ENCODE data around the gene STK32A. TPM values are rescaled to one million over a fixed set of nuclear protein-coding genes. Genes with fewer than 3 reads are reported as not detected.

Gene STK32A
- total and polyA plus RNA-seq, 9 of the 15 experiments (the other 6 are each of a cell fraction or from before 2014, with no cell fraction given): not detected

DNA sequence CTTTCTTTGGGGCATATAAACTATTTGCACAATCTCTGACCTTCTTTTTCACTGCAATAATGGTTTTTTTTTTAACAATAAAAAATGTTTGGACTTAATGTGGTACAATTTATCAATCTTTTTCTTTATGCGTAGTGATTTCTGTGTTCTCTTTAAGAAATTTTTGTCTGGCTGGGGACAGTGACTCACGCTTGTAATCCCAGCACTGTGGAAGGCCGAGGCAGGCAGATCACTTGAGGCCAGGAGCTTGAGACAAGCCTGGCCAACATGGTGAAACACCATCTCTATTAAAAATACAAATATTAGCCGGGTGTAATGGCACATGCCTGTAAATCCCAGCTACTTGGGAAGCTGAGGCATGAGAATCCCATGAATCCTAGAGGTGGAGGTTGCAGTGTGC, 72.3 kb downstream of the STK32A start (continued):
- TF ChIP-seq, protein P1, sequence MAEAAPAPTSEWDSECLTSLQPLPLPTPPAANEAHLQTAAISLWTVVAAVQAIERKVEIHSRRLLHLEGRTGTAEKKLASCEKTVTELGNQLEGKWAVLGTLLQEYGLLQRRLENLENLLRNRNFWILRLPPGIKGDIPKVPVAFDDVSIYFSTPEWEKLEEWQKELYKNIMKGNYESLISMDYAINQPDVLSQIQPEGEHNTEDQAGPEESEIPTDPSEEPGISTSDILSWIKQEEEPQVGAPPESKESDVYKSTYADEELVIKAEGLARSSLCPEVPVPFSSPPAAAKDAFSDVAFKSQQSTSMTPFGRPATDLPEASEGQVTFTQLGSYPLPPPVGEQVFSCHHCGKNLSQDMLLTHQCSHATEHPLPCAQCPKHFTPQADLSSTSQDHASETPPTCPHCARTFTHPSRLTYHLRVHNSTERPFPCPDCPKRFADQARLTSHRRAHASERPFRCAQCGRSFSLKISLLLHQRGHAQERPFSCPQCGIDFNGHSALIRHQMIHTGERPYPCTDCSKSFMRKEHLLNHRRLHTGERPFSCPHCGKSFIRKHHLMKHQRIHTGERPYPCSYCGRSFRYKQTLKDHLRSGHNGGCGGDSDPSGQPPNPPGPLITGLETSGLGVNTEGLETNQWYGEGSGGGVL (CRISPR knock-in tag; IDR thresholded peaks at IDR 0.05): no peak
- TF ChIP-seq, protein P2, sequence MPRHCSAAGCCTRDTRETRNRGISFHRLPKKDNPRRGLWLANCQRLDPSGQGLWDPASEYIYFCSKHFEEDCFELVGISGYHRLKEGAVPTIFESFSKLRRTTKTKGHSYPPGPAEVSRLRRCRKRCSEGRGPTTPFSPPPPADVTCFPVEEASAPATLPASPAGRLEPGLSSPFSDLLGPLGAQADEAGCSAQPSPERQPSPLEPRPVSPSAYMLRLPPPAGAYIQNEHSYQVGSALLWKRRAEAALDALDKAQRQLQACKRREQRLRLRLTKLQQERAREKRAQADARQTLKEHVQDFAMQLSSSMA (CRISPR knock-in tag; IDR thresholded peaks at IDR 0.05): no peak
- TF ChIP-seq MEF2A (IDR thresholded peaks at IDR 0.05; ENCODE audit: control insufficient read depth, low read depth, low read length) (no peak), TCF3 (CRISPR knock-in tag; IDR thresholded peaks at IDR 0.05) (no peak), NFIC (IDR thresholded peaks at IDR 0.05) (no peak), ZNF644 (tag; IDR thresholded peaks at IDR 0.05; ENCODE audit: low read depth) (no peak), GATAD2B (IDR thresholded peaks at IDR 0.05; ENCODE audit: borderline replicate concordance) (no peak)
- TF ChIP-seq, protein P3, sequence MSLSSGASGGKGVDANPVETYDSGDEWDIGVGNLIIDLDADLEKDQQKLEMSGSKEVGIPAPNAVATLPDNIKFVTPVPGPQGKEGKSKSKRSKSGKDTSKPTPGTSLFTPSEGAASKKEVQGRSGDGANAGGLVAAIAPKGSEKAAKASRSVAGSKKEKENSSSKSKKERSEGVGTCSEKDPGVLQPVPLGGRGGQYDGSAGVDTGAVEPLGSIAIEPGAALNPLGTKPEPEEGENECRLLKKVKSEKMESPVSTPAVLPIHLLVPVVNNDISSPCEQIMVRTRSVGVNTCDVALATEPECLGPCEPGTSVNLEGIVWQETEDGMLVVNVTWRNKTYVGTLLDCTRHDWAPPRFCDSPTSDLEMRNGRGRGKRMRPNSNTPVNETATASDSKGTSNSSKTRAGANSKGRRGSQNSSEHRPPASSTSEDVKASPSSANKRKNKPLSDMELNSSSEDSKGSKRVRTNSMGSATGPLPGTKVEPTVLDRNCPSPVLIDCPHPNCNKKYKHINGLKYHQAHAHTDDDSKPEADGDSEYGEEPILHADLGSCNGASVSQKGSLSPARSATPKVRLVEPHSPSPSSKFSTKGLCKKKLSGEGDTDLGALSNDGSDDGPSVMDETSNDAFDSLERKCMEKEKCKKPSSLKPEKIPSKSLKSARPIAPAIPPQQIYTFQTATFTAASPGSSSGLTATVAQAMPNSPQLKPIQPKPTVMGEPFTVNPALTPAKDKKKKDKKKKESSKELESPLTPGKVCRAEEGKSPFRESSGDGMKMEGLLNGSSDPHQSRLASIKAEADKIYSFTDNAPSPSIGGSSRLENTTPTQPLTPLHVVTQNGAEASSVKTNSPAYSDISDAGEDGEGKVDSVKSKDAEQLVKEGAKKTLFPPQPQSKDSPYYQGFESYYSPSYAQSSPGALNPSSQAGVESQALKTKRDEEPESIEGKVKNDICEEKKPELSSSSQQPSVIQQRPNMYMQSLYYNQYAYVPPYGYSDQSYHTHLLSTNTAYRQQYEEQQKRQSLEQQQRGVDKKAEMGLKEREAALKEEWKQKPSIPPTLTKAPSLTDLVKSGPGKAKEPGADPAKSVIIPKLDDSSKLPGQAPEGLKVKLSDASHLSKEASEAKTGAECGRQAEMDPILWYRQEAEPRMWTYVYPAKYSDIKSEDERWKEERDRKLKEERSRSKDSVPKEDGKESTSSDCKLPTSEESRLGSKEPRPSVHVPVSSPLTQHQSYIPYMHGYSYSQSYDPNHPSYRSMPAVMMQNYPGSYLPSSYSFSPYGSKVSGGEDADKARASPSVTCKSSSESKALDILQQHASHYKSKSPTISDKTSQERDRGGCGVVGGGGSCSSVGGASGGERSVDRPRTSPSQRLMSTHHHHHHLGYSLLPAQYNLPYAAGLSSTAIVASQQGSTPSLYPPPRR (CRISPR knock-in tag; IDR thresholded peaks at IDR 0.05; ENCODE audit: borderline replicate concordance): no peak
- TF ChIP-seq, protein P4, sequence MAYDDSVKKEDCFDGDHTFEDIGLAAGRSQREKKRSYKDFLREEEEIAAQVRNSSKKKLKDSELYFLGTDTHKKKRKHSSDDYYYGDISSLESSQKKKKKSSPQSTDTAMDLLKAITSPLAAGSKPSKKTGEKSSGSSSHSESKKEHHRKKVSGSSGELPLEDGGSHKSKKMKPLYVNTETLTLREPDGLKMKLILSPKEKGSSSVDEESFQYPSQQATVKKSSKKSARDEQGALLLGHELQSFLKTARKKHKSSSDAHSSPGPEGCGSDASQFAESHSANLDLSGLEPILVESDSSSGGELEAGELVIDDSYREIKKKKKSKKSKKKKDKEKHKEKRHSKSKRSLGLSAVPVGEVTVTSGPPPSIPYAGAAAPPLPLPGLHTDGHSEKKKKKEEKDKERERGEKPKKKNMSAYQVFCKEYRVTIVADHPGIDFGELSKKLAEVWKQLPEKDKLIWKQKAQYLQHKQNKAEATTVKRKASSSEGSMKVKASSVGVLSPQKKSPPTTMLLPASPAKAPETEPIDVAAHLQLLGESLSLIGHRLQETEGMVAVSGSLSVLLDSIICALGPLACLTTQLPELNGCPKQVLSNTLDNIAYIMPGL (CRISPR knock-in tag; IDR thresholded peaks at IDR 0.05): no peak
- TF ChIP-seq, protein P5, sequence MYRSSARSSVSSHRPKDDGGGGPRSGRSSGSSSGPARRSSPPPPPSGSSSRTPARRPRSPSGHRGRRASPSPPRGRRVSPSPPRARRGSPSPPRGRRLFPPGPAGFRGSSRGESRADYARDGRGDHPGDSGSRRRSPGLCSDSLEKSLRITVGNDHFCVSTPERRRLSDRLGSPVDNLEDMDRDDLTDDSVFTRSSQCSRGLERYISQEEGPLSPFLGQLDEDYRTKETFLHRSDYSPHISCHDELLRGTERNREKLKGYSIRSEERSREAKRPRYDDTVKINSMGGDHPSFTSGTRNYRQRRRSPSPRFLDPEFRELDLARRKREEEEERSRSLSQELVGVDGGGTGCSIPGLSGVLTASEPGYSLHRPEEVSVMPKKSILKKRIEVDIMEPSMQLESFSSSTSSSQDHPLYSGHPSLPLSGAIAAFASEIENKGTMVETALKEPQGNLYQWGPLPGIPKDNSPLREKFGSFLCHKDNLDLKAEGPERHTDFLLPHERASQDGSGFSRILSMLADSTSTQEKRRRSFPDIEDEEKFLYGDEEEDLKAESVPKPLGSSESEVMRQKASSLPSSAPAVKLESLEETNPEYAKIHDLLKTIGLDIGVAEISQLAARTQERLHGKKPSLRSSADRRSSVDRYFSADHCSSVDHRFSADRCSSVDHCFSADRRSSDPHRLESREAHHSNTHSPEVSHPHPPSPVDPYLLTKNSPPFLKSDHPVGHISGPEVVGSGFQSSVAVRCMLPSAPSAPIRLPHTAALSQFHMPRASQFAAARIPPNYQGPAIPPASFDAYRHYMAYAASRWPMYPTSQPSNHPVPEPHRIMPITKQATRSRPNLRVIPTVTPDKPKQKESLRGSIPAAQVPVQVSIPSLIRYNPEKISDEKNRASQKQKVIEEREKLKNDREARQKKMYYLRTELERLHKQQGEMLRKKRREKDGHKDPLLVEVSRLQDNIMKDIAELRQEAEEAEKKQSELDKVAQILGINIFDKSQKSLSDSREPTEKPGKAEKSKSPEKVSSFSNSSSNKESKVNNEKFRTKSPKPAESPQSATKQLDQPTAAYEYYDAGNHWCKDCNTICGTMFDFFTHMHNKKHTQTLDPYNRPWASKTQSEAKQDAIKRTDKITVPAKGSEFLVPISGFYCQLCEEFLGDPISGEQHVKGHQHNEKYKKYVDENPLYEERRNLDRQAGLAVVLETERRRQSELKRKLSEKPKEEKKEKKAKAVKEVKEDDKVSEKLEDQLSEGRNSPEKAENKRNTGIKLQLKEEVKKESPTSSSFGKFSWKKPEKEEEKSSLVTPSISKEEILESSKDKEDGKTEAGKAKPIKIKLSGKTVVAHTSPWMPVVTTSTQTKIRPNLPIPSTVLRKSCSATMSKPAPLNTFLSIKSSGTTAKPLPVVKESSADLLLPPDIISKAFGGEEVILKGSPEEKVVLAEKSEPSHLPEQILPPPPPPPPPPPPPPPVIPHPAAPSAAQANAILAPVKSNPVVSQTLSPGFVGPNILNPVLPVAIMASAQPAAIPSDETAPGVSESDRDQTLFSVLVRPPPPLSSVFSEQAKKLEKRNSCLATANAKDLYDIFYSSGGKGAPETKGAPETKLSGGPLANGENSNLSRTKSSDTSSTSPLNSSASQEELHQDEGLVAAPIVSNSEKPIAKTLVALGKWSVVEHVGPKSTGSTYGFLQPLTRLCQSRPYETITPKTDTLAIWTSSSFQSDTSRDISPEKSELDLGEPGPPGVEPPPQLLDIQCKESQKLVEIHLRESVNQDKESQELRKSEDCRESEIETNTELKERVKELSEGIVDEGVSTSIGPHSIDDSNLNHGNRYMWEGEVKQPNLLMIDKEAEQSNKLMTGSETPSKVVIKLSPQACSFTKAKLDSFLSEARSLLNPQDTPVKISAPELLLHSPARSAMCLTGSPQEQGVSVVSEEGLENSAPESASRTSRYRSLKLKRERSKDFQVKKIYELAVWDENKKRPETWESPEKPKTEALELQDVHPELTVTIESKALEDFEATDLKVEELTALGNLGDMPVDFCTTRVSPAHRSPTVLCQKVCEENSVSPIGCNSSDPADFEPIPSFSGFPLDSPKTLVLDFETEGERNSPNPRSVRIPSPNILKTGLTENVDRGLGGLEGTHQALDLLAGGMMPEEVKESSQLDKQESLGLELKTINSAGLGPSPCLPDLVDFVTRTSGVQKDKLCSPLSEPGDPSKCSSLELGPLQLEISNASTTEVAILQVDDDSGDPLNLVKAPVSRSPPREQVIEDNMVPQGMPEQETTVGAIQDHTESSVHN (IDR thresholded peaks at IDR 0.05; ENCODE audit: borderline replicate concordance in 1 of 2, low read depth in 1 of 2): no peak
